Endothelial cell of umbilical vein (primary cell): ENCODE data around the gene KITLG. TPM values are rescaled to one million over a fixed set of nuclear protein-coding genes. Genes with fewer than 3 reads are reported as not detected.

ENCODE experiments used
- BruUV-seq: library from RNA; stranded (reverse); fragments of 400-500 nt; replicated peaks from 2 replicates; lab custom pipeline; 2021; lab: Mats Ljungman, UMichigan
- CTCF ChIA-PET: fragments of 300-600, 350-600 bp; sonication (Branson Sonifier 250); formaldehyde crosslinking; loops from one replicate; lab custom pipeline; 2021; ENCODE audit warnings: antibody characterized with exemption, inconsistent platforms; lab: Charles Lee
- POLR2A ChIA-PET: fragments of 300-600, 350-600 bp; sonication (Branson Sonifier 250); formaldehyde crosslinking; loops from one replicate; lab custom pipeline; 2021; ENCODE audit warnings: antibody characterized with exemption, inconsistent platforms; lab: Charles Lee
- DNase-seq: peaks from one replicate; pipeline ENCODE4 v3.0.0-alpha.2; 2011; ENCODE audit warnings: low read depth, low spot score
- FAIRE-seq: peaks from 2 replicates; lab custom pipeline; 2011; peaks lifted over from hg19 to GRCh38; lab: Jason Lieb, UNC
- H2AFZ ChIP-seq: 2 replicates; pipeline ENCODE4 v1.6.0; 2012; ENCODE audit warnings: low read depth, low read length, control low read depth, inconsistent platforms
- H3K27ac ChIP-seq: 2 replicates; pipeline ENCODE4 v1.5.1; 2011; ENCODE audit warnings: low read depth, mild to moderate bottlenecking, control low read depth, low read length, moderate library complexity; ENCODE audit not compliant: insufficient read depth
- H3K27me3 ChIP-seq, 2 experiments: 2 replicates each; pipeline versions ENCODE4 v1.6.0 to v1.6.1; 2011; ENCODE audit warnings: low read length in 2 of 2, mixed read lengths in 1 of 2; ENCODE audit not compliant: control insufficient read depth in 2 of 2, insufficient read depth in 2 of 2
- H3K36me3 ChIP-seq, 2 experiments: 2 replicates in 1 of 2; 3 replicates in 1 of 2; pipeline ENCODE4 v1.5.1; 2011; ENCODE audit warnings: low read length in 2 of 2, mild to moderate bottlenecking in 1 of 2, moderate library complexity in 1 of 2; ENCODE audit not compliant: control insufficient read depth in 2 of 2, insufficient read depth in 2 of 2; ENCODE audit errors: extremely low read depth in 1 of 2
- H3K4me1 ChIP-seq: 3 replicates; pipeline ENCODE4 v1.5.1; 2011; ENCODE audit warnings: mild to moderate bottlenecking, low read length; ENCODE audit not compliant: control insufficient read depth, insufficient read depth; ENCODE audit errors: extremely low read depth
- H3K4me2 ChIP-seq: 2 replicates; pipeline ENCODE4 v1.6.1; 2011; ENCODE audit warnings: low read length, control low read depth, mixed read lengths; ENCODE audit not compliant: insufficient read depth
- H3K4me3 ChIP-seq, 3 experiments: fragments of 200-600 bp in 1 of 3; sonication (generic), shearing (Covaris generic) in 1 of 3; replicated peaks in 1 of 3; 2 replicates each; pipeline ENCODE4 v1.5.1; 2011 to 2016; ENCODE audit warnings: control low read depth in 3 of 3, low read length in 3 of 3, mild to moderate bottlenecking in 2 of 3, inconsistent platforms in 1 of 3, low read depth in 1 of 3, moderate library complexity in 1 of 3; ENCODE audit not compliant: insufficient read depth in 1 of 3
- H3K79me2 ChIP-seq: 2 replicates; pipeline ENCODE4 v1.6.0; 2012; ENCODE audit warnings: low read length, inconsistent platforms; ENCODE audit not compliant: control insufficient read depth, insufficient read depth
- H3K9ac ChIP-seq: replicated peaks from 2 replicates; pipeline ENCODE3; 2011; ENCODE audit warnings: low read length, control low read depth; ENCODE audit not compliant: insufficient read depth; ENCODE audit errors: extremely low read depth
- H3K9me1 ChIP-seq: replicated peaks from 3 replicates; pipeline ENCODE4 v1.6.0; 2011; ENCODE audit warnings: mild to moderate bottlenecking, low read length; ENCODE audit not compliant: control insufficient read depth, insufficient read depth; ENCODE audit errors: extremely low read depth
- H3K9me3 ChIP-seq: replicated peaks from 2 replicates; pipeline ENCODE4 v1.5.1; 2012; ENCODE audit warnings: low read length, inconsistent platforms; ENCODE audit not compliant: control insufficient read depth, insufficient read depth
- H4K20me1 ChIP-seq: replicated peaks from 2 replicates; pipeline ENCODE3; 2011; ENCODE audit warnings: mild to moderate bottlenecking, low read length; ENCODE audit not compliant: control insufficient read depth, insufficient read depth; ENCODE audit errors: extremely low read depth
- CTCF ChIP-seq, 2 donors: IDR thresholded peaks; 1 replicate in 1 of 2; 2 replicates in 1 of 2; pipeline ENCODE4 v1.5.1; 2011; ENCODE audit warnings: low read length in 2 of 2, mild to moderate bottlenecking in 2 of 2, moderate library complexity in 2 of 2, control low read depth in 1 of 2, inconsistent platforms in 1 of 2, low read depth in 1 of 2; ENCODE audit not compliant: insufficient read depth in 1 of 2; ENCODE audit errors: extremely low read depth in 1 of 2
- EZH2 ChIP-seq: IDR thresholded peaks from 2 replicates; pipeline ENCODE4 v1.6.1; 2012; ENCODE audit warnings: borderline replicate concordance, low read depth, mild to moderate bottlenecking, moderate library complexity, low read length, inconsistent platforms; ENCODE audit not compliant: severe bottlenecking
- FOS ChIP-seq: IDR thresholded peaks from 2 replicates; pipeline ENCODE4 v1.6.1; 2011; ENCODE audit warnings: mild to moderate bottlenecking, low read length, moderate library complexity, borderline replicate concordance; ENCODE audit not compliant: insufficient read depth
- GATA2 ChIP-seq: IDR thresholded peaks from 2 replicates; pipeline ENCODE4 v1.7.0; 2011; ENCODE audit warnings: low read depth, mild to moderate bottlenecking, moderate library complexity, mixed read lengths, low read length; ENCODE audit not compliant: insufficient read length, insufficient read depth
- JUN ChIP-seq: IDR thresholded peaks from 2 replicates; pipeline ENCODE4 v1.6.1; 2011; ENCODE audit warnings: borderline replicate concordance, low read depth; ENCODE audit not compliant: insufficient read length, insufficient read depth
- MAX ChIP-seq: IDR thresholded peaks from 2 replicates; pipeline ENCODE4 v1.6.1; 2011; ENCODE audit not compliant: insufficient read depth, insufficient read length
- MYC ChIP-seq: IDR thresholded peaks from one replicate; pipeline ENCODE4 v1.6.1; 2011; ENCODE audit warnings: mild to moderate bottlenecking, low read depth, low read length
- POLR2A ChIP-seq: IDR thresholded peaks from 2 replicates; pipeline ENCODE4 v1.6.1; 2012; ENCODE audit warnings: low read depth, mild to moderate bottlenecking, control low read depth, low read length
- POLR2AphosphoS5 ChIP-seq: IDR thresholded peaks from 2 replicates; pipeline ENCODE4 v1.6.1; 2012; ENCODE audit warnings: low read depth, mild to moderate bottlenecking, control low read depth, low read length, moderate library complexity; ENCODE audit not compliant: insufficient read depth
- dilution Hi-C: fragments of 300-500 bp; cut with MboI; formaldehyde crosslinking; loops from one replicate; pipeline ENCODE4 v1.15.0; 2019; ENCODE audit warnings: low sequenced_read_pairs; ENCODE audit not compliant: extremely low pct_ligation_motif_present
- intact Hi-C: fragments of 100-400 bp; cut with micrococcal nuclease; formaldehyde crosslinking; loops from one replicate; pipeline ENCODE4 v1.10.0; 2022
- polyA plus RNA-seq, 4 experiments: library from polyadenylated mRNA; depleted of rRNA in 3 of 4; stranded (reverse) in 3 of 4; unstranded in 1 of 4; fragments of >200 nt; gene quantifications; 2 replicates each; pipeline versions ENCODE4 v1.2.1 to v1.2.3, GENCODE V29; 2011 to 2012; ENCODE audit warnings: missing spikeins in 1 of 4
- total RNA-seq: library from RNA; stranded (reverse); gene quantifications from 2 replicates; pipeline ENCODE4 v1.2.3, GENCODE V29; 2021

Gene KITLG
- total and polyA plus RNA-seq, 2 donors (not counting 3 experiments of a cell fraction or from before 2014, with no cell fraction given) = 3.8 to 32.5 TPM

GRCh38 chr12:88575361-88575970 is 4.8 kb downstream of the KITLG start:
- no peak overlapping the region for H3K27ac ChIP-seq
- H3K36me3 ChIP-seq = no peaks in the 10 kb centered on the region
- H4K20me1 ChIP-seq = no peaks in the 10 kb centered on the region
- POLR2A ChIA-PET = no interaction called here
- H3K27me3 ChIP-seq = no peaks in the 10 kb centered on the region
- H3K4me2 ChIP-seq = no peak overlapping the region
- no peak overlapping the region for H3K9ac ChIP-seq
- dilution Hi-C loops (no loop called here), intact Hi-C loops (loop anchor here (5.0 to 10.0 kb wide), 2 partner anchors 433 to 949 kb away; partner anchors contain the start of genes CEP290, GALNT4, POC1B and TMTC3)
- no peaks in the 10 kb centered on the region for H3K9me3 ChIP-seq
- CTCF ChIA-PET = interaction anchor here (1.0 to 1.5 kb wide), 3 partner anchors 21 to 423 kb away, joined by 3 to 4 read pairs (median 4); no protein-coding TSS in a partner anchor
- no TSS peak for BruUV-seq
- no peak overlapping the region for H2AFZ ChIP-seq
- no peaks in the 10 kb centered on the region for H3K9me1 ChIP-seq
- H3K79me2 ChIP-seq = peaks cover 19% of the 10 kb centered on the region
- DNase-seq (no peak), FAIRE-seq (no peak)
- peaks cover 14% of the 10 kb centered on the region for H3K4me1 ChIP-seq
- no peak for TF ChIP-seq POLR2AphosphoS5
- TF ChIP-seq POLR2A = no peak
- no peak for TF ChIP-seq JUN
- no peak for TF ChIP-seq MYC
- no peak for TF ChIP-seq GATA2
- TF ChIP-seq CTCF (IDR thresholded peaks at IDR 0.05; ENCODE audit: extremely low read depth in 1 of 2, insufficient read depth in 1 of 2, low read depth in 1 of 2, low read length in 2 of 2) = no peak
- no peak for TF ChIP-seq EZH2
- TF ChIP-seq FOS = no peak
- TF ChIP-seq MAX = no peak
- H3K4me3 ChIP-seq = no peak overlapping the region
